Dermis microvascular lymphatic vessel endothelial cell (primary cell): ENCODE measurements around the gene TPGS1. TPM values are rescaled to one million over a fixed set of nuclear protein-coding genes. Genes with fewer than 3 reads are reported as not detected.

ENCODE experiments used
- DNase-seq, 2 donors: peaks; one replicate each; pipeline versions ENCODE4 v3.0.0 to v3.0.0-alpha.2; 2010; ENCODE audit warnings: low read depth in 2 of 2
- total RNA-seq: library from RNA; depleted of rRNA; stranded (reverse); fragments of >200 nt; gene quantifications from 2 replicates; pipeline ENCODE4 v1.2.1, GENCODE V29; 2014

The TPGS1 gene
- total RNA-seq, 1 donor from 2014 or later = 27.5 TPM

DNA sequence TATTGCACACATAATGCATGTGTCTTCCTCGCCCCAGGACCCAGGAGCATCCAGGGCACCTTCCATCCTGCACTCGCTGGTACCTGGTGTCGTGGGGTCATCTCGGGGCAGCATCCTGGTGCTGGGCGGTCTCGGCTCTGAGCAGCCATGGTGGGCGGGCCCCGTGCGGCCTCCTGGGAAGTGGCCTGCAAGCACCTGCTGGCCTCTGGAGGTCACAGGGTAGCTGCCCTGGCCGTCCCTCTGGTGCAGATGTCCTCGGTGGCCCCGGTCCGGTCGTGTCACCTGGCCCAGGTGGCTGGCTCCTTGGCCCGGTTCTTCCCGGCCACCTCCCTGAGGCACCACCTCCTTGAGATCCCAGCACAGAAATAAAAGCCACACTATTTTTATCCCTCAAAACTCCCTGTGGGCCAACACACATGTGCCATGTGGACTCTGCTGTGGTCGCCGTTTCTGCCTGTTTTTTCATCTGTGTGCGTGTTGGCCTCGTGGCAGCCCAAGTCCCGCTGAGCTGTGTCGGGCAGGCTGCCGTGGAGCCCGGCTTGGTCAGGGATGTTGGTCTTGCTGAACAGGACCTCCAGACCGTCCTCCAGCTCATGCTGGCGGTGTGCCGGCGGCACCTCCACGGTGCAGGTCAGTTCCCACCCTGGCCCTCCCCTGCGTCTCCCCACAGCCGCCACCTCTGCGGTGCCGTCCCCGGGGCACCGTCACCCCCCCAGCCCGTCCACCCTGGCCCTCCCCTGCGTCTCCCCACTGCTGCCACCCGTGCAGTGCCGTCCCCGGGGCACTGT is 31.5 kb downstream of the TPGS1 start:
- no peak for DNase-seq

DNA sequence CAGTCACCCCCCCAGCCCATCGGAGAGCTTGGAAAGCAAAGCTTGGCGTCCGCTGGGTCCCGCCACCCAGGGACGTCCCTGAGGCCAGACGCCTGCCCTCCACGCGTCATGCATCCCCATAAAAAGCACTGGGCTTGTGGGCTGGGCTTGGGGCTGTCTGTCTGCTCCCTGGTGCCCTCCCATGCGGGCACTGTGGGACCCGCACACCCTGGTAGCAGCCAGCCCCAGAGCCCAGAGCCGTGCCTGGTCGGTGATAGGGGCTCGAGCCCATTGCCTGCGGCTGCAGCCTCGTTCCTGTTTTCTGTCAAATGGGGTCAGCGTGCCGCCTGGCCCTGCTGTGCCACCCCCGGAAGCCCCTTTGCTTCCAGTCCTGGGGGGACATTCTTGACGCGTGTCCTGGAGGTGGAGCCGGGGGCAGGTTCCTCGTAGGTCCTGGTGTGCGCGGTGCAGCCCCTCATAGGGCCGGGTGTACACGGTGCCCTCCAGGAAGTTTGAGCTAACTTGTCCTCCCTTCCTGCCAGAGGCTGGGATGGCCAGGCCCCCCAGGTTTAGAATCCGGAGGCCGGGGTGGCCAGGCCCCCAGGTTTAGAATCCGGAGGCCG is 32.2 kb downstream of the TPGS1 start:
- no peak for DNase-seq

DNA sequence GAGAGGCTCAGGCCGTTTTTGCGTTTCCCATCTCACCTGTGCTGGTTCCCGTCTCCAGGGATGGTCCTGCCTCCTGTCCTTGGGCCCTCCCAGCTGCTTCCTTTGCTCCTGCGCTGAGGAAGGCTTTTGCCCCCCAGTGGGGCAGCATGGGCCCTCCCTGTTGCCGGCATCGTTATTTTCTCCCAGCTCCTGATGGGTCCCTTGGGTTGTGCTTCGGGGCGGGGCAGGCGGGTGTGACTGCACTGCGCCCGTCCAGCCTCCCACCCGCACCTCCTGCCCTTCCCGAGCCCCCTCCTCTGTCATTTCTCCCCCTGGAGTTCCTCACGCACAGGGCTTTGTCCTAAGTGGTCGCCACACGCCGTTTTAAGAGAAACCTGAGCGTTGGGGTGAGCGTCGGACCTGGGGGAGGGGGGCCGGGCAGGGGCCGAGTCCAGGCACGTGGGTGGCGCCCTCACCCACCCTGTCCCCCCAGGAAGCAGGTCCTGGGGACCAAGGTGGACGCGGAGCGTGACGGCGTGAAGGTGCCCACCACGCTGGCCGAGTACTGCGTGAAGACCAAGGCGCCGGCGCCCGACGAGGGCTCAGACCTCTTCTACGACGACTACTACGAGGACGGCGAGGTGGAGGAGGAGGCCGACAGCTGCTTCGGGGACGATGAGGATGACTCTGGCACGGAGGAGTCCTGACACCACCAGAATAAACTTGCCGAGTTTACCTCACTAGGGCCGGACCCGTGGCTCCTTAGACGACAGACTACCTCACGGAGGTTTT is 33.8 kb downstream of the TPGS1 start:
- no peak for DNase-seq

DNA sequence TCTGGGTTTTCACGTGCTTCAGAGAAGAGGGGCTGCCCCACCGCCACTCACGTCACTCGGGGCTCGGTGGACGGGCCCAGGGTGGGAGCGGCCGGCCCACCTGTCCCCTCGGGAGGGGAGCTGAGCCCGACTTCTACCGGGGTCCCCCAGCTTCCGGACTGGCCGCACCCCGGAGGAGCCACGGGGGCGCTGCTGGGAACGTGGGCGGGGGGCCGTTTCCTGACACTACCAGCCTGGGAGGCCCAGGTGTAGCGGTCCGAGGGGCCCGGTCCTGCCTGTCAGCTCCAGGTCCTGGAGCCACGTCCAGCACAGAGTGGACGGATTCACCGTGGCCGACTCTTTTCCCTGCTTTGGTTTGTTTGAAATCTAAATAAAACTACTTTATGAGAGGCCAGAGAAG is 34.4 kb downstream of the TPGS1 start:
- DNase-seq = no peak

DNA sequence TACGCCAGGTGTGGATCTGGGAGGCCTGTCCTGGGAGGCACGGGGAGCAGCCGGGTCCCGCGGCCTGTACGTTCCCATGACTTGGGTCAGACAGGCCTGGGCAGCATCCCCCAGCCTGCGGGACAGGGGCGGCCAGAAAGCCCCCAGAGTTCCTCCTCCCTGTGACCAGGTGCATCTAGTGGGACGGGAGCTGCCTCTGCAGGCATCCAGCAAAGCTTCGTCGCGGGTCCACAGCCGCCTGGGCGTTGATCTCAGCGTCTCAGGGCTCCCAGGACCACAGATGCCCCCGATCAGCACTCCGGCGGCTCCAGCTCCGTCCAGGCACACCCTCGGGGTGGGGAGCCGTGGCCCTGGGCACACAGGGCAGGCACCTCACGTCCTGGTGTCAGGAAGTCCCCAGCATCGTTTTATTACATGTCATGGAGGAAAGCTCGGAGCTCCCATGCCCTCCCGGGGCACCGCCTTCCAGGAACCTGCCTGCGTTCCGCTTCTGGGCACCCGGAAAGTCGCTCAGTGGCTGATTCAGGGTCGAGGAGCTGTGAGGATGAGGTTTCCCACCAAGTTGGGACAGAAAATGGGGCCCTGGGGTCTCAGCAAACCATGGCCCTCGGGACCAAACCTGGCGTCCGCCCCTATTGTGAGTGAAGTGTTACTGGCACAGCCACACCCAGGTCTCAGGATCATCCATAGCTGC is 35.0 kb downstream of the TPGS1 start:
- no peak for DNase-seq

DNA sequence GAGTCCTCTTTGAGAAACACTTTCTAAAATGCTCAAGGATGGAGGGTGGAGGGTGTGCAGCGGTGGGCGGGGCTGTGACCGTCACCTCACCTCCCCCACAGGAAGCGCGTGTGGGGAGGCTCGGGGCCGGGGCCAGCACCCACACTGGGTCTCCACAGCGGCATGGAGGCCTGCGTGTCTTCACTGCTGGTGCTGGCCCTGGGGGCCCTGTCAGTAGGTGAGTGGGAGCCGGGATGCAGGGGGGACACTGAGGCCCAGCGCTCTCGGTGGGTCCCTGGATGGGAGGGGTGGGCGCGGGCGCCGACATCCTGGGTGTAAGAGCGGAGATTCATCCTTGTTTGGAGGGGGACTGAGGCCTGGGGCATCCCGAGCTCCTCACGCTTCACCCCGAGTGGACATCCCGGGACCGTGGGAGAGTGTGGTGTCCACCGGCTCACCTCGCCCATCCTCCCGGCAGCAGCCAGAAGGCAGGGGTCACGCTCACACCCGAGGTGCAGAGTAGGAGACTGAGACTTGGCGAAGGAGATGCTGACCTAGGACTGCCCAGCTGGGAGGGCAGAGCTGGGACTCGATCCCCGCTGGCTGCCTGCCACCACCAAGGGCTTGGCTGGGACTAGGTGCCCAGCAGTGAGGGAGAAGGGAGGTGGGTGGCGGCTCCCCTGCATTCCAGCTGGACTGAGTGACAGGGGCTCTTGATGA is 36.8 kb downstream of the TPGS1 start, which contains the start of gene GZMM:
GZMM (plus strand) TSS at position 144 of the 699 bp plus-strand sequence; CDS start at position 163, 19 bp downstream.
- DNase-seq = no peak

DNA sequence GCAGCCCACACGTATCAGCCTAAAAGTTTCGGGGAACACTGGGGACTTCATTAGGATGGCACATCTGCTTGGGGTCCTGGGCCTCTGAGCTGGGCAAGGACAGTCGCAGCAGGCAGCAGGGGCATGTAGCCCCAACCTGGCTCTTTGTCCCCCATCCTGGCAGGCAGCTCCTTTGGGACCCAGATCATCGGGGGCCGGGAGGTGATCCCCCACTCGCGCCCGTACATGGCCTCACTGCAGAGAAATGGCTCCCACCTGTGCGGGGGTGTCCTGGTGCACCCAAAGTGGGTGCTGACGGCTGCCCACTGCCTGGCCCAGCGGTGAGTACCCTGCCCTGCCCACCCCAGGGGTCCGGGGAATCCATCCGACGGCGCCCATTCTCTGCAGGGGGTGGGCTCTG is 39.8 kb downstream of the TPGS1 start:
- no peak for DNase-seq

DNA sequence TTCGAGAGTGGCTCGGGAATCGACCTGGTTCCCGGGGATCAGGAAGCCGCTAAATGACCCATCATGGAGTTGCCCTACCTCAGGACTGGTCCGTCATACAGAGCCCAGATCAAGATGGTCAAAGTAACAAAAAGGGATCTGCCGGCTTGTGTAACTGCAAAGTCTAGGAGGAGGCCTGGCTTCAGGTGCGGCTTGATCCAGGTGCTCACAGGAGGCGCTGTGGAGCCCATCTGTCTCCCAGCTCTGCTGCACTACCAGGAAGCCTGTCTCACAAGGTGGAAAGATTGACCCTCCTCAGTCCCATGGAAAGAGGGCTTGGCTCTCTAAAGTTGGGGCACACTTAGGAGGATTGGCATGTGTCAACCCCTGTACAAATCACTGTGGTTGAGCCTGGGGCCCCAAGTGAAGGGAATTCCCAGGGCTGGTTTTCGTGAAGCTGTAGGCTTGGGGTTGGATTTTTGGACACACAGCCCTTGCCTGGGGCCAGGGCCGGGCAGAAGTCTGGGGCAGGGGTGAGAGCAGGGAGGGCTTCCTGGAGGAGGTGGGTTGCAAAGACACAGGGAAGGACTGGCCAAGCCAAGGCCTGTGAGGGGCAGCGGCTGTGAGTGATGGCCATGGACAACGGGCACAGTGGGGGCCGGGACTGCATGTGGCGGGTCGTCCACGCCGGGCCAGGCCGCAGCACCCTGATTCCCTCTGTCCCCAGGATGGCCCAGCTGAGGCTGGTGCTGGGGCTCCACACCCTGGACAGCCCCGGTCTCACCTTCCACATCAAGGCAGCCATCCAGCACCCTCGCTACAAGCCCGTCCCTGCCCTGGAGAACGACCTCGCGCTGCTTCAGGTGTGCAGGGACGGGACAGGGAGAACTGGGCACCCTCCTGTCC is 40.8 kb downstream of the TPGS1 start:
- no peak for DNase-seq

DNA sequence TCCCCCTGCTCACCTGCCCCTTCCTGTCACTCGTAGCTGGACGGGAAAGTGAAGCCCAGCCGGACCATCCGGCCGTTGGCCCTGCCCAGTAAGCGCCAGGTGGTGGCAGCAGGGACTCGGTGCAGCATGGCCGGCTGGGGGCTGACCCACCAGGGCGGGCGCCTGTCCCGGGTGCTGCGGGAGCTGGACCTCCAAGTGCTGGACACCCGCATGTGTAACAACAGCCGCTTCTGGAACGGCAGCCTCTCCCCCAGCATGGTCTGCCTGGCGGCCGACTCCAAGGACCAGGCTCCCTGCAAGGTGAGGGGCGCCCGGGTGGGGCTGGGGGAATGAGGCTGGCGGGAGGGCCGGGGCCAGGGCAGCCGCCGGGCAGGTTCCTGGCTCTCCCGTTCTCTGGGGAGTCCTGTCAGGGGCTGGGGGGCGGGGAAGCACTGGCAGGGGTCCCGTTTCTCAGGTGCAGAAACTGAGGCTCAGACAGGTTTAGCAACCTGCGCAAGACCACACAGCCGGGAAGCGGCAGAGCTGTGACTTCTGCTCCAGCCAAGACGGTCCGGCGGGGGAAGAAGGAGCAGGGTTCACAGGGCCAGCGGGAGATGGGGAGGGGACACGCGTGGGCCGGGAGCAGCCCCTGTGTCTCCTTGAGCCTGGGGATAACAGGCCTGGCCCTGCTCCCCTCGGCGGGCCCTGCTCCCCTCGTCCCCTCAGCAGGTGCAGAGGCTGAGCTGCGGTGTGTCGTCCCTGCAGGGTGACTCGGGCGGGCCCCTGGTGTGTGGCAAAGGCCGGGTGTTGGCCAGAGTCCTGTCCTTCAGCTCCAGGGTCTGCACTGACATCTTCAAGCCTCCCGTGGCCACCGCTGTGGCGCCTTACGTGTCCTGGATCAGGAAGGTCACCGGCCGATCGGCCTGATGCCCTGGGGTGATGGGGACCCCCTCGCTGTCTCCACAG is 41.9 kb downstream of the TPGS1 start:
- DNase-seq = no peak

DNA sequence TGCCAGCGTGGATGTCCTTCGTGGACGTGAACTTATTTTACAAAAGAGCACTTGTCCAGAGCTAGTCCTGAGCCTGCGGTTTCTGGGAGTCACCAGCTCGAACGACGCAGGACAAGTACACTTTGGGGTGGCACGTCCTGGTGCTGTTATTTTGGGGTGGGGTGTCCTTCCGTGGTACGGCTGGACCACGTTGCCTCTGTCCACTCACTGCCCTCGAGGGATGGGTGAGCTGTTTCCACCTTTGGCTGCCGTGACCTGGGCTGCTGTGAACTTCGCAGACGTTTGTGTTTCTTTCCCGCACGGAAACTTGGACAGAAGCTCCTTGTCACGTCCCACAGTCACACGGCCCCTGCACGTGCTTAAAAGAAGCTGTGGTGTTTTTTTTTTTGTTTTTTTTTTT is 47.5 kb downstream of the TPGS1 start:
- DNase-seq = no peak

DNA sequence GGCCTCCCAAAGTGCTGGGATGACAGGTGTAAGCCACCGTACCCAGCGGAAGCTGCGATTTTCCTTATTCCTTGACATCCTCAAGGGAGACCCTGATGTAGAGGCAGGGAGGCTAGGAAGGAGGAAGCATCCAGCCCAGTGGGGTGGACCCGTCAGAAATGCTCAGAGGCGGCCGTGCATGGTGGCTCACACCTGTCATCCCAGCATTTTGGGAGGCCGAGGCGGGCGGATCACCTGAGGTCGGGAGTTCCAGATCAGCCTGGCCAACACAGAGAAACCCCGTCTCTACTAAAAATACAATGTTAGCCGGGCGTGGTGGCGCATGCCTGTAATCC is 48.1 kb downstream of the TPGS1 start:
- no peak for DNase-seq

DNA sequence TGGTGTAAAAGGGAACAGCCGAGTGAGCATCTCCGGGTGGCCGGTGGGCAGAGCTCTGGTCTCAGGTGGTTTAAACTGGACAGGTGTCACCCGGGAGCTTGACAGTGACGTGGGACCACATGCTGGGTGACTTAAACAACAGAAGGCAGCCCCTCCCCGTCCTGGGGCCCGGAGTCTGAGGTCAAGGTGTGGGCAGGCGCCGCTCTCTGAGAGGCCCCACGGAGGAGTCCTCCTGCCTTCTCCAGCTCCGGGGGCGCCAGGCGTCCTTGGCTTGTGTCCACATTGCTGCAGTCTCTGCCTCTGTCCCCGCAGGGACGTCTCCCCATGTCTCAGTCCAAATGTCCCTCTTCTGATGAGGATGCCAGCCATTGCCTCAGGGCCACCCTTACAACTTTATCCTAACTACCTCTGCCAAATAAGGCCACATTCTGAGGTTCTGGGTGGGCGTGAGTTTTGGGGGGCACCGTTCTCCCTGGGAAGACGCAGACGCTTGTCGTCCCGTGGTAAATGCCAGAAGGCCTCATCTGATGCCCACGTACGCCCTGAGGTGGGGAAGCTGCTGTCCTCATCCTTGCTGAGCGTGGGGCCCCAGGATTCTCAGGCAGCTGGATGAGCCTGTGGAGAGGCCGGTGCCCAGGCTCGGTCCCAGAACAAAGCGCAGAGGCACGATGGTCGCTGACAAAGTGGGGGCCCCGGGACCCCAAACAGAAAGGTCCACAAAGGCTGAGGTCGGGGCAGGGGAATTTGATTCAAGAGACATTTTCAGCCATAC is 49.5 kb downstream of the TPGS1 start:
- no peak for DNase-seq

DNA sequence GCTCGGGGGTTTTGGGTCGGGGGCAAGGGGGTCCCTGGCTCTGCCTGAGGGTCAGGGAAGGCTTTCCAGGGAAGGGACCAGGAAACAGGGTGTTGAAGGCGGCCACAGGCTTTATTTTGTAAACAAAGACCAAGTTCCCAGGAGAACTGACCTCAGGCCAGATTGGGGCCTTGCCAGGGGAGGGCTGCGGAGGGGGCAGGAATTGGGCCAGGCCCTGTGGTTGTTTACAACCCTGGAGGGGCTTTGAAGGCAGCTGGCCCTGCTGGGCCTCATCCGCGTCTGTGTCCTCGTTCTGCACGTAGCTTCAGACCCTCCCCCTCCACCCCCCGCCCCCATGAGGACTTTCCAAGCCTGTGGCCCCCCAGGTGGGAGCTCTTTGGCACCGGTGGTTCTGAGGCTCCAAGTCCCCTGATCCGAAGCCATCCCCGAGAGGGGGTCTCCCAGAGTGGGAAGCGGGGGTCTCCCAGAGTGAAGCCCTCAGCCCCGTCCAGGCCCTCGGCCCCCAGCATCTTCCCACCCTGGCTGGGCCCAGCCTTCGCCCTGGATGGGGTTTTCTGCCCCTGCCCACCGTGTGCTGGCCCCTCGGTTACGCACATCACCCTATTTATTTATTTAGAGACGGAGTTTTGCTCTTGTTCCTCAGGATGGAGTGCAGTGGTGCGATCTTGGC is 51.6 kb downstream of the TPGS1 start:
- no peak for DNase-seq

DNA sequence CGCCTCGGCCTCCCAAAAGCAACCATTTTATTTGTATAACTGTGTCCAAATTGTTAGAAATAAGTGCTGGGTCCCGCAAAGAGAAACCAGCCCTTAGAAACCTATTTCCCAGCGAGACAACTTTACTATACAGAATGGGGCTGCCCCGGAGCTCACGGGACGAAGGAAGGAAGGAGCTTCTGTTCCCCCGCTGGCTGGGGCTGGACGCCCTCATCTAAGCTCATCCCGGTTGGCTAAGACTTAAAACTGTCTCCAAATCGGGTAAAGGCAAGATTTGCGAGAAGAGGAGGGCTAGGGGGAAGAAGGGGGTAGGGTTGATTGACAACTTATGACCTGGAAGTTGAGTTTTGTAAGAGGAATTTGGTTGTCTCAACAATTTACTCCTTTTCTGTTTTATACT is 52.8 kb downstream of the TPGS1 start:
- DNase-seq = no peak

DNA sequence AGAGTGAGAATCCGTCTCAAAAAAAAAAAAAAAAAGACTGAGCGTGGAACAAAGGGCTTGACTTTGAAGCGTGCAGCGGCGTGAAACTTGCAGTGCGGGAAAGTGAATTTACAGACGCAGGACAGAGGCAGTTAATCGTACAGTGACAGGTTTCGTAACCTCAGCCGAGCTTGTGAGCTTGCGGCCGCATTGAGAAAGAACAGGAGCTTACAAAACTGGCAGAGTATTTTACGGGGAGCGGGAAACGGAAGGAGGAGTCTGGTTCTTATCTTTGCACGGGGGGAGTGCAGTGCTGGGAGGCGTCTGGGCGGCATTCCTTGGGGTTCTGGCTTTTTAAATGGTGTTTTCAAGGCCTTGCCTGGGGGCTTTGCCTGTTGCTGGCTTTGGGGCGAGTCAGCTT is 59.1 kb downstream of the TPGS1 start:
- no peak for DNase-seq

DNA sequence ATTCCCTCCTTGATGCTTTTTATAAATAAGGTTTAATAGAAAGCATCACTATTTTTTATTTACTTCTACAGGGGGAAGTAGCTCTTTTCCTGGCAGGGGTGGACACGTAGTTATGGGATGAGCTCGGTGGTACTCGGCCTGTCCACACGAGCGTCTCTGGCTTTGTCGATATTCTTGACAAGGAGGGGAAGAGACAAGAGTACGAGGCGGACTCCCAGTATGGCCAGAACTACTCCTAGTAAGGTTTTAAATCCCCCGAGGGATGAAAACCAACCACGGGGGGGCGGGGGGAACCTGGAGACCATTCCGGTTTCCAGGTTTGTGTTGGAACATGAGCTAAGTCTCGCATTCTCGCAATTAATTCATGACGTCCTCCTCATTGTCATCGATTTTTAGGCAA is 59.5 kb downstream of the TPGS1 start:
- no peak for DNase-seq

DNA sequence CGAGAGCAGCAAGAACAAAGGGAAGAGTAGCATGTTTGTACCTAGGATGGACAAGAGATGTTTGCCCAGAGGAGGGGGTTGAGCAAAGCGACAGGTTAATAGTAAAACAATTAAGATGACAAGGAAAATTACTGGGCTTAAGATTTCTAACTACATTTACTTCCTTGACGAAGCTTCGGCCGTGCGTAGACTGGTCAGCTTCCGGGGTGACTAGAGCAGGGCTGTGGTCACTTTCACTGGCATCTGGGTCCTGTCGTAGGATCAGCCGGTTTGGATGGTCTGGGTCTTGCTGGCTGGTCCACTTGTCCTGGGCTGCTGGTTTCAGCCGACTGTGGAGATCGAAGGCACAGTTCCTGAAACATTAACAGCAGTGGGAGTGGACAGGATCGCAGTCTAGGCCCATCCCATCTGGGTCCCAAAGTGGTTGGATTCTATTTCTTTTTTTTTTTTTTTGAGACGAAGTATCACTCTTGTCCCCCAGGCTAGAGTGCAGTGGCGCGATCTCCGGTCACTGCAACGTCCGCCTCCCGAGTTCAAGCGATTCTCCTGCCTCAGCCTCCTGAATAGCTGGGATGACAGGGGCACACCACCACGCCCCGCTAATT is 60.1 kb downstream of the TPGS1 start:
- no peak for DNase-seq
